ENCODE data around the gene PTPRN2.
"Not testable (repeated sequence)": the region's sequence is repeated elsewhere in the genome, so short reads cannot be mapped to it uniquely, and the experiment has no call there.

PTPRN2 gene

DNA sequence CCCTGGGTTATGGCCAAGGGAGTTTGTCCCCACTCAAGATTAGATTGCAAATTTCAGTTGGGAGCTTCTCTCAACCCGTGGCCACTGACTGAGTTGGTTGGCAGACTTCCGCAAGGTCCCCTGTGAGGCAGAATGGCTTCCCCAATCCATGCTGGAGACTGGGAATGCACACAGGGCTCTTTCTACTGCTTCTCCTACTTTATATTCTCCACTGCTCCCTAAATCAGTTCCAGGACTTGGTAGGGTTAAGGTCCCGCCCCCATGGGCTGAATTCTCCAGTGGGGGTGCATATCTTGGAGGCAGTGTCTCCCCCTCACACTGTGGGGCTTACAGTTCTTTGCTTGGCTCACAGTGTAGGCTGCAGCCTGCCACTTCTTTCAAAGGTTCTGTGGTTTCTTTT, 404.2 kb downstream of the PTPRN2 start:
- no peak for FAIRE-seq
- DNase-seq (ENCODE audit: insufficient read length, low spot score) = no peak

DNA sequence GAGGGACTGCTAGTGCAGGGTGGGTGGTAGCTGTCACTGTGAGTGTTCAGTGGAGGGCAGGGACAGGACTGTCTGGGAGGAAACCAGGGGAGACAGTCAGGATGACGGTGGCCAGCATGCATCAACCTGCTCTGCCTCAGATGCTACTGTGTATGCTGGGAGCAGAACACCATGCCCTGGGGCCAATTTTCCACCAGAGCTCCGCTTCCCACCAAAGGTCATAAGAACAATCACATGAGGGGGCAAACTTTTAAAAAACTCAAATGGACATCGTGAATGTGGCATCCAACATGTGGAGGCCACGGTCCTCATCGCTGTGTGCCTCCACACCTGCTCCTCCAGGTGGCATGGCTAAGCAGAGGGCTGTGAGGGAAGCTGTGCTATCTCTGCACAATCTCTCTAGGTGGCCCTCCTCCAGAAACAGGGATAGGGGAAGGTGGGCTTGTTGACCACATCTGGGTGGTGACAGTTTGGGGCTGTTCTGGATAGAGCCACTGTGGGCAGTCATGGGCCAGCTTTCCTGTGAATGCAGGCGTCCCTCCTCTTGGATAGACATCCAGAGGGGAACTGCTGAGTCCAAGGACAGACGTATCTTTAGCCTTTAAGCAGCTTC, 411.0 kb downstream of the PTPRN2 start:
- DNase-seq (ENCODE audit: insufficient read length, low spot score) = no peak
- FAIRE-seq = no peak

DNA sequence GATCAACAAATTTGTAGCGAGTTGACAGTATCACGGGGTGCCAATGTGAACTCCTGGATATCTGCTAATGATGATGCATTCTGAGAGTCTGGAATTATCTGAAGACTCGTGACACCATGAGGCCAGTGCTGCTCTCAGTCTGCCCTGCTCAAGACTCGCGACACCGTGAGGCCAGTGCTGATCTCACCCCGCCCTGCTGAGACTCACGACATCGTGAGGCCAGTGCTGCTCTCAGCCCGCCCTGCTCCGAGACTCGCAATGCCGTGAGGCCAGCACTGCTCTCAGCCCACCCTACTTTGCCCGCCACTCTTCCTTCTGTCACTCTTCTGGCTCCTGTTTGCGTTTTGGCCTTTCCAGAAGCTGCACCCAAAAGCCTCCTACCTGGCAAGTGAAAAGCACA, 411.8 kb downstream of the PTPRN2 start:
- no peak for FAIRE-seq

DNA sequence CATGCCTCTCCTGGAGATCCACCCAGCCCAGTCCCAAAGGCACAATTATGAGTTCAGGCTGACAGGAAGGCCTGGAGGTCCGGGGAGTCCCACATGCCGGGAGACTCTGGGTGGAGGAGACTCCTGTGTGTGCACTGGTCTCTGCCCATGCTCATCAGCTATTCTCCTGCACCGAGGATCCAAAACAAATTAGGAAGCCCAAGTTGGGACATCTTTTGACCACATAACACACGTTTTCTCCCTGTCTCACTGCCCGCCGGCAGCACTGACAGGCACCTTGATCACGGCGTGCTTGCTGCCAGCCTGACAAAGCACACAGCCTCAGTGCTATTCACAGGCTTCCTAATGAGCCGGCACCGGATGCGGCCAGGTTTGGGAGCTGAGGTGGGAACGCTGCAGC, 412.7 kb downstream of the PTPRN2 start:
- DNase-seq (ENCODE audit: insufficient read length, low spot score) (no peak), FAIRE-seq (no peak)

More for the DNA sequence above, 411.8 kb downstream of the PTPRN2 start:
- no peak for DNase-seq (ENCODE audit: insufficient read length, low spot score)

DNA sequence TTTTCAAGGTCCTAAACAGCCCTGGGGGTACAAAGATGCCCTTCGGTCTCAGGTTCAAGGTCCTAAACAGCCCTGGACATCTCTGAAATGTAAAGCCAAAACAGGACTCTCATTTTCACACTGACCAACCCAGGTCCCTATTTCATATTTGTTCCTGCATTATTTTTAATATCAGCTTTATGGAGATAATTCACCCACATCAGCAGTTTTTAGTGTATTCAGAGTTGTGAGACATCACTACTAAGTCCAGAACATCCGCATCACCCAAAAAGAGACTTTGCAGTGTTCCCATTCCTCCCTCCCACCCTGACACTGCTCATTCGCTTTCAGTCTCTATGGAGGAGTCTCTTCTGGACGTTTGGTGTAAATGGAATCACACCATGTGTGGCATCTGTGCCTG, 420.2 kb downstream of the PTPRN2 start:
- FAIRE-seq = no peak

DNA sequence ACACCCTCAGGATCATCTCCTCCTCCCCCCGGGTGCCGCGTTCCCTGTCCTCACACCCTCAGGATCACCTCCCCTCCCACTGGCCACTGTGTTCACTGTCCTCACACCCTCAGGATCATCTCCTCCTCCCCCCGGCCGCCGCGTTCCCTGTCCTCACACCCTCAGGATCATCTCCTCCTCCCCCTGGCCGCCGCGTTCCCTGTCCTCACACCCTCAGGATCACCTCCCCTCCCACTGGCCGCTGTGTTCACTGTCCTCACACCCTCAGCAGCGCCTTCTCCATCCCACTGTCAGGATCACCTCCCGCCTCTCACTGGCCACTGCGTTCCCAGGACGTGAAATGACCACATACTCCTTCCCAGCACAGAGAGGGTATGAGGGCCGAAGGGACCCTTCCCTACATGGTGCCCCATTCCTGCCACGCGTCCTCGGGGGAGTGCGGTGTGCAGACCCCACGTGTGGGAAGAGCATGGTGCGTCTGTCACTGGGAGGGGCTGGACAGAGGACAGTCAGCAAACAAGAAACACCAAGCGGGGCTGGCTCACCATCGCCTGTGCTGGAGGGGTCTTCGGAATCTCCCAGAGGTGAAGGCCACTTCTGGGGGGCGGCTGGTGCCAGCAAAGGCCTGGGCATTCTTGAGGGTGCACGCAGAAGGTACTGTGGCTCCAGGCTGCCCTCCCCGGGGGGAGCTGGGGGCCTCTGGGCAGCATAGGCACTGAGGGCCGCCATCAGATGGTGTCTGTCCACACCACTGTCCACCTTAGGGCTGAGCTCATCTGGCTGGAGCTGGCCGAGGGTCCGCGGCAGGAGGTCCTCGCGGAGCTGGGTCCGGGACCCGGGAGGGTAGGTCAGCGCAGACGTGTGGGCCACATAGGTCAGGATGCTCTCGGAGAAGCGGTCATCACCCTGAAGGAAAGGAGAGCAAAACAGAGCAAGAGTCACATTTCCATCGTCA, 421.0 kb downstream of the PTPRN2 start:
- DNase-seq (ENCODE audit: insufficient read length, low spot score) = no peak
- FAIRE-seq = no peak

More for the DNA sequence above, 420.2 kb downstream of the PTPRN2 start:
- no peak for DNase-seq (ENCODE audit: insufficient read length, low spot score)

DNA sequence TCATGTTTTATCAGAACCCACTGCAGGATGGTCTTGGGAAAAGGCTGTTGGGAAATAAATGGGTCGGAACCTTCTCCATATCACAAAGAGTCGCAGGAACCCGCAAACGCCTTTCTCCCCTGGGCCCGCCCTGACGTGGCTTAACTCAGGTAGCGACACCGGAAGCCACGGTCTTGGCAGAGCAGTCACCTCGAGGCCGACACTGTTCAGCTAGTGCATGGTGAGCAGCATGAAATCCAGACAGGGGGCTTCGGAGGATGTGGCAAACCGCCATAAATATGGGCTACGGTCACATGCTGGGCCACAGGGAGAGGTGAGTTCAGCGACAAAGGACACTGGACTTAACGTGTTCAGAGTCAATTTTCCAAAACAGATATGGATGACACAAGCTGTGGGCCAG, 421.9 kb downstream of the PTPRN2 start:
- no peak for DNase-seq (ENCODE audit: insufficient read length, low spot score)
- no peak for FAIRE-seq

DNA sequence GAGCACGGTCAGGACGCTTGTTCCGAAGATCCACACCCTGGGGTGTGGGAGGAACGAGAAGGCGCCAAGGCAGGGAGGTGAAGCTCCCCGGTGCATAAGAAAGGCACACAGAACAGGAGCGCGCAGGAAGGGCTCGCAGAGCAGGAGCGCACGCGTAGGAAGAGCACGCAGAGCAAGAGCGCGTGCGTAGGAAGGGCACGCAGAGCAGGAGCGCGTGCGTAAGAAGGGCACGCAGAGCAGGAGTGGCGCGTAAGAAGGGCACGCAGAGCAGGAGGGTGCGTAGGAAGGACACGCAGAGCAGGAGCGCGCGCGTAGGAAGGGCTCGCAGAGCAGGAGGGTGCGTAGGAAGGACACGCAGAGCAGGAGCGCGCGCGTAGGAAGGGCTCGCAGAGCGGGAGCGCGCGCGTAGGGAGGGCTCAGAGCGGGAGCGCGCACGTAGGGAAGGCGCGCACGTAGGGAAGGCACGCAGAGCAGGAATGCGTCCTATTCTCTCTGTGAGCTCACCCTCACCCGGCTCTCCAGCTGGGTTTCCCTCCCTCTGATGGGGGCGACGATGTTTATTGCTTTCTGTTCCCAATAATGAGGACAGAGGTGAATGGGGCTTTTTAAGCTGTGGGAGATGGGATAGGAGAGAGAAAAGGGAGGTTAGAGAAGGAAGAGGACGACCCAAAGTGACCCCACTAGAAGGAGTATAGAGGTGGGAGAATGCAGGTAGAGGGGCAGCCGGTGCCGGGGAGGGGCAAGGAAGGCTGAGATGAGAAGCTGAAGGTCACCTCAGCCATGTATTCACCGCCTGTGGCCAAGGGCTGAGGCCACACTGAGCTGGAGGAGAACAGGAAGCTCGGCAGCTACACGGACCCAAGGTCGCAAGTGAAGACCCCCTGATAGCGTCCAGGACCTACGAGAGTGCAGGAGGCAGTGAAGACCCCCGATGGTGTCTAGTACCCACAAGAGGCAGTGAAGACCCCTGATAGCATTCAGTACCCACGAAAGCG, 423.2 kb downstream of the PTPRN2 start:
- FAIRE-seq (no peak), DNase-seq (ENCODE audit: insufficient read length, low spot score) (no peak)

DNA sequence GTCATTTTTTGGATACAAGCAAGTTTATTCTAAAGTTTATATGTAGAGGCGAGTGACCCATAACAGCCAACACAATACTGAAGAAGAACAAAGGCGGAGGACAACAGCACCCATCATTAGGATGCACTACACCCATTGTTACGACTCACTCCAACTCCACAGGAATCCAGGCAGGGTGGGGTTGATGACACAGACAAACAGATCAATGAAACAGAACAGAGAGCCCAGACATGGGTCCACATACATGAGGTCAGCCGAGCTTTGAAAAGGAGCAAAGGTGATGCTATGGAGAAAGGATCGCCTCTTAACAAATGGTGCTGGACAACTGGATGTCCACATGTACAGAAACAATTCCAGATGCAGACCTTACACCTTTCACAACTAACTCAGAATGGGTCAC, 426.4 kb downstream of the PTPRN2 start:
- DNase-seq (ENCODE audit: insufficient read length, low spot score) (no peak), FAIRE-seq (no peak)

DNA sequence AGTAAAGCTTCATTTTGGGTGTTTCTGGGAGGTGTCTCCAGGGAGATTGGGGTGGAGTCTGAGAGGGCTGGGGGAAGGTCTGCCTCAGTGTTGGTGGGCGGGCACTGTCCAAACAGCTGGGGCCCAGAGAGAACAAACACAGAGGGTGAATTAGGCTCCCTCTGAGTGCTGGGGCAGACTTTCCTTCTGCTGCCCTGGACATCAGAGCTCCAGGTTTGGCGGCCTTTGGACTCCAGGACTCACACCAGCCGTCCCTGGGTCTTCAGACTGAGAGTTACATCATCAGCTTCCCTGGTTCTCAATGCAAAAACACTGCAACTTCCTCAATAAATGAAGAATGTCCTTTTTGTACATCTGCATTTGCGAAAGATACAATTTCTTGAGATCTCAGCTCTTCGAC, 427.4 kb downstream of the PTPRN2 start:
- no peak for FAIRE-seq

DNA sequence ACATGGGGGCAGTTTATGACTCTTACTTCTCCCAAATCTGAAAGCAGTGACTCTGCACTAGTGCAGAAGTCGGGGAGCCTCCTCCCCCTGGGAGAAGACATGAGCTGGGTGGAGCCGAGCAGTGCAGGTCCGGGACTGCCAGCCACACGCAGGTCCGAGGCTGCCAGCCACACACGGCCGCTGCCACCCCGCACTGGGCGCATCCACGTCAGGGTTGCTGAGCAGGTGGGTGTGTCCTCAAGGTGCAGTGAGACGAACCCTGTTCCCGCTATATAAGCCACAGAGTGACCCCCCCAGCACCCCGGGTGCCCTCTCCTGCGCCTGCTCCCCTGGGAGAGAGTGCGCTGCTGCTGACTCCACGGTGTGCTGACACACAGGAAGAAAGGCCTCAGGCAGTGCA, 430.2 kb downstream of the PTPRN2 start:
- FAIRE-seq (no peak), DNase-seq (ENCODE audit: insufficient read length, low spot score) (no peak)

More for the DNA sequence above, 427.4 kb downstream of the PTPRN2 start:
- DNase-seq (ENCODE audit: insufficient read length, low spot score) = no peak

DNA sequence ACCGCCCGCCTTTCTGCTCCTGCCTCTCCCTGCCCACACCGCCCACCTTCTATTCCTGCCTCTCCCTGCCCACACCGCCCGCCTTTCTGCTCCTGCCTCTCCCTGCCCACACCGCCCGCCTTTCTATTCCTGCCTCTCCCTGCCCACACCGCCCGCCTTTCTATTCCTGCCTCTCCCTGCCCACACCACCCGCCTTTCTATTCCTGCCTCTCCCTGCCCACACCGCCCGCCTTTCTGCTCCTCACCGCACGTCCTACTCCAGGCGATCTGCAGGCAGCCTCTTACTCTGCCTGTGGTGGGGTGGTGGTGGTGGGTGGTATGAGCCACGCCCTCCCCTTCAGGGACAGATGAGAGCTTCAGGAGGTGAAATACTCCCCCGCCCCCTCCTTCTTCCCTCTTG, 436.4 kb downstream of the PTPRN2 start:
- DNase-seq (ENCODE audit: insufficient read length, low spot score) = not testable (repeated sequence)
- FAIRE-seq = peak; percentile 95

DNA sequence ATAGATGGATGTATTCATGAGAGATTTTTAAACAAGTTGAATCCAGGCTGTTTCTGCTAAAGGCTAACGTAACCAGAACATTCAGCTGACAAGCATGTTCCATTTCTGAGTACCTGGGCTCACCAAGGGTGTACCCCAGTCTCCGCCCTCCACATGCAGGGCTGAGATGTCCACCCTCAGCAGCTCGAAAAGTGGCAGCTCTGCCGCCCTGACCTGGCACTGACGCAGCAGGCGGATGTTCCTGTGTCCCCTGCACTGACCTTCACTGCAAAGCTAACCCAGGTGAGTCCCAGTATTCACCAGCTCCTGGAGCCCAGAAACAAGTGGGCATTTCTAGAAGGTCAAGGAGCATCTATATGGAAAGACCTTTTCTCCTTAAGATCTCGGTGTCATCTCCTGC, 437.4 kb downstream of the PTPRN2 start:
- DNase-seq (ENCODE audit: insufficient read length, low spot score) (no peak), FAIRE-seq (no peak)

DNA sequence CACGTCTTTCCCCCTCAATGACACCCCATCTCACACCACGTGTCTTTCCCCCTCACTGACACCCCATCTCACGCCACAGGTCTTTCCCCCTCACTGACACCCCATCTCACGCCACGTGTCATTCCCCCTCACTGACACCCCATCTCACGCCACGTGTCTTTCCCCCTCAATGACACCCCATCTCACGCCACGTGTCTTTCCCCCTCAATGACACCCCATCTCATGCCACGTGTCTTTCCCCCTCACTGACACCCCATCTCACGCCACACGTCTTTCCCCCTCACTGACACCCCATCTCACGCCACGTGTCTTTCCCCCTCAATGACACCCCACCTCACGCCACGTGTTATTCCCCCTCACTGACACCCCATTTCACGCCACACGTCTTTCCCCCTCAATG, 440.2 kb downstream of the PTPRN2 start:
- FAIRE-seq = peak; percentile 100
- not testable (repeated sequence) for DNase-seq (ENCODE audit: insufficient read length, low spot score)

DNA sequence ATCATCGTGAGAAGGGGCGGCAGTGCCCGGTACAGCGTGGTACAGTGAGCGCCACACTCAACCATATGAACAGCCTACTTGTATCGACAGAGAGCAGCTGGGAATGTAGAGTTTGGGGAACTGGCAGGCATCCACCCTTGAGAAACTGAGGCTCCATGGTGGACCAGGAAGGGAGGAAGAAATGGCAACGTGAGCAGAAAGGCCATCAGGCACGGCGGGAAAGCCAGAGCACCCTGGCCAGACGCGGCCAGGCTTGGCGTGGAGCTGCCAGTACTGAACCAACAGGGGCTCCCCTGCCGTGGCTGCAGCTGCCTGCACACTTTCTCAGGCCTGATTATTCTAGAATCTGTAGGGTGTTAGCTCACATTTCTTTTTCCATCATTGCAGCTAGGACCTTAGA, 442.3 kb downstream of the PTPRN2 start:
- no peak for DNase-seq (ENCODE audit: insufficient read length, low spot score)
- no peak for FAIRE-seq

DNA sequence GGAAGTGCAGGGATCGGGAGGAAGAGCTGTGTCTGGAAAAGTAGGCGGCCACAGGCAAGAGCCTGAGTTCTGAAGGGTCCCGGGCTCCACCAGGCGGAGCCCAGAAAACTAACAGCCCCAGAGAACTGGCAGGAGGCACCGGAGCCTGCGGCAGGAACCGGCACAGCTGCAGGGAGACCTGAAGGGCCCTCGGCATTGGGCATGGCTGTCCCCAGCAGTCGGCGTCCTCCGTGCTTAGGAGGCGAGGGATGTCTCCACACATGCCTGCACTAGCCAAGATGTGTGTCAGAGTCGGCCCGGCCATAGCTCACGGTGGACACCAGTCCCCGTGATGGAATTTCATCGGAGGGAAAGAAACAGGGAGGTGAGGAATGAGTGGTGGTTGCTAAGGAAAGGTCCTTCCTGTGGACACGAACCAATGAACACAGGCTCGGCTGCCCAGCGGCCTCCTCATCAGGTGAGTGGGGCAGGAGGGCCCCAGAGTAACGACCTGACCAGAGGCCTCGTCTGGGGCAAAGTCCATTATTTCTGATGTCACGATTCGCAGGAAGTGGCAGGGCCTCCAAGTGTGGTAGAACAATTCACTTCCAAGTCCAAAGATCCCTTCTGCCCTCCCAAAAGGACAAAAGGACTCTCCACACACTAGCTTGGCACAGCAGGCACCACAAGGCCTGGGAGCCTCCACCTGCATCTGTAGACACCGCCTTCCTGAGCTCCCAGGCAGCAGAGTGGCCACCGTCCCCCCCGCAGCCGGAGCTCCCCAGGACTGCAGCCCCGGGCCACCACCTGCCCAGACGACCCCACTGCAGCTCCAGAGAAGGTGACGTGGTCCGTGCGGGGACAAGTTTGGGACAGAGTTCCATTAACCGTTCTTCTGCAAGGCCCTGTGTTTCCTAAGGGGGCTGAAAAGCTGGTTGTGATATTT, 444.2 kb downstream of the PTPRN2 start:
- DNase-seq (ENCODE audit: insufficient read length, low spot score) (no peak), FAIRE-seq (no peak)

DNA sequence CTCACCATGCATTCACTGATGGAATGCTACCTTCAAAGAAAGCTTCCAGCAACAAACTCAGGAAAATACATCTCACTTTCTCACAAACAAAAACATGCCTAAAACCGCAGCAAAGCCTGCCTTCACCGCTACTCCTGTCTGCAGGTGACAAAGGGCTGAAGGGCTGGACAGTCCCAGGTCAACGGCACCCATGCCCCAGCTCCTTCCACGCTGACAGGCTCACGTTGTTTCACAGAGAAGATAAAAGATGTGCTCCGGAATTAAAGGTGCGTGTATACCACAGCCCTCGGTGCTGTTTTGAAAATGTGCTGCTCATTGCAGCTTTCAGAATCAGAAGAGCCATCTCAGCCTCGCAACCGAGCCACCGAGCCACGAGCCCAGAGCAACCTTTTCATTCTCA, 445.0 kb downstream of the PTPRN2 start:
- DNase-seq (ENCODE audit: insufficient read length, low spot score) = no peak
- FAIRE-seq = no peak

DNA sequence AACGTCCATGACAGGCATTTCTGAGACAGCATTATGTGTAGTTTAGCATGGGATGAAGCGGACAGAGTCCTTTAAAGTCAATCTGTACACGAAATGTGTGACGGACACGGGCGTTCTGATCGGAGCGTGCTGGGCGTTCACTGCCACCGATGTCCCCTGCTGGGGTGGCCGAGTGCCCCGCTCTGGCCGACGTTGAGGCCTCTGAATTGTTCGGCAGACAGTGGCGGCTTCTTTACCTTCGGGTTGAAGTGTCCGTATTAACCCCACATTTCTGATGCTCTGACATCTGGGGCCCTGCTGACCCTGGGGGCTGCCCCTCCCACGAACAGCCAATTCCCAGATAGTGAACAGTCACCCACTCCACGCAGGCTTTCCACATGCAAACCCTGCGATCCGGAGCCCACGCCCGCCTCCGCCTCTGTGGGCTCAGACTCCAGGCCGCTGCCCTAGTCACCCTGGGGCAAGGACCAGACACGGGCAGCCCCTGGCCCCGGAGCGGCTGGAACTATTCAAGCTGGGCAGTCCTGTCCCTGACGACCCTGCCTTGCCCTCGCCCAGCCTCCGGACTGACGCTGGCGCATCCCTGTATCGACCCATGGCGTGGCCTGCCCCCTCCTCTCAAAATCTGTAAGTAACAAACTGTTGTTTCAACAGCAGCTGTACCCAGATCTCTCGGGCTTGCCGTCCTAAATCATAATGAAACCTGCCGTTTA, 445.7 kb downstream of the PTPRN2 start:
- no peak for FAIRE-seq
- no peak for DNase-seq (ENCODE audit: insufficient read length, low spot score)

DNA sequence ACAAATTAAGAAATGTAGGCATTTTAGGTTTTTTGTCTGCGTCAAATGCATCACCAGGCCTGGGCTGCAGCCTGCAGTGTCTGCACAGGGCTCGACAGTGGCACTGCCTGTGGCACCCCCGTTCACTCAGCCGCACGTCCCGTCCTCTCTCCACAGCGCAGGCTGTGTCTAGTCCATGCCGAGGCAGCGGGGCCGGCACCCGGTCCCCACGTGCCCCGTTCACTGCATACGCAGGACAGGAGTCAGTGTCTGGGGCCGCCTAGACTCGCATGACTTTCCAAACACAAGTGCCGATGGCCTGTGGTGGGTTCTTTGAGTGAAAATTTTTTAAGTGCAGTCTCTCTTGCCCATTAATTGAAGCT, 446.4 kb downstream of the PTPRN2 start:
- no peak for DNase-seq (ENCODE audit: insufficient read length, low spot score)
- FAIRE-seq = no peak
